ENCODE measurements around the gene SLC12A7.
"Not testable (repeated sequence)": the region's sequence is repeated elsewhere in the genome, so short reads cannot be mapped to it uniquely, and the experiment has no call there.

The SLC12A7 gene

GRCh38 chr5:1088031-1088430 lies 23.8 kb downstream of the SLC12A7 start:
- Histone ChIP-seq H3K4me3 (ENCODE audit: low read depth, low read length) (no peak overlapping the region), H3K36me3 (no peaks in the 10 kb centered on the region; the same call in 1 of the 2 replicates), H3K4me1 (no peaks in the 10 kb centered on the region), H3K9me3 (no peaks in the 10 kb centered on the region), H3K27me3 (no peaks in the 10 kb centered on the region)
- DNase-seq: no peak
- no peak for TF ChIP-seq CTCF (IDR thresholded peaks at IDR 0.05; ENCODE audit: low read depth, low read length)

- DNase-seq: no peak
- TF ChIP-seq CTCF (IDR thresholded peaks at IDR 0.05; ENCODE audit: low read depth, low read length): no peak
- Histone ChIP-seq H3K27me3 (no peaks in the 10 kb centered on the region), H3K9me3 (no peaks in the 10 kb centered on the region), H3K4me1 (no peaks in the 10 kb centered on the region), H3K4me3 (ENCODE audit: low read depth, low read length) (no peak overlapping the region), H3K36me3 (no peaks in the 10 kb centered on the region; the same call in 1 of the 2 replicates)
These were observed 24.4 kb downstream of the SLC12A7 start for GRCh38 chr5:1087428-1087827.

- no peak overlapping the region for H3K4me3 ChIP-seq (ENCODE audit: low read depth, low read length)
- TF ChIP-seq CTCF (IDR thresholded peaks at IDR 0.05; ENCODE audit: low read depth, low read length): no peak
- DNase-seq: no peak
- no peaks in the 10 kb centered on the region; the same call in 1 of the 2 replicates for H3K36me3 ChIP-seq
- no peaks in the 10 kb centered on the region for H3K4me1 ChIP-seq
- no peaks in the 10 kb centered on the region for H3K9me3 ChIP-seq
- no peaks in the 10 kb centered on the region for H3K27me3 ChIP-seq
These were observed 25.0 kb downstream of the SLC12A7 start for GRCh38 chr5:1086871-1087270.

GRCh38 chr5:1086137-1086536 lies 25.7 kb downstream of the SLC12A7 start:
- H3K27me3 ChIP-seq: no peaks in the 10 kb centered on the region
- H3K36me3 ChIP-seq: no peaks in the 10 kb centered on the region; the same call in 1 of the 2 replicates

GRCh38 chr5:1085391-1085790 lies 26.5 kb downstream of the SLC12A7 start:
- DNase-seq: no peak
- Histone ChIP-seq H3K27me3 (no peaks in the 10 kb centered on the region), H3K36me3 (no peaks in the 10 kb centered on the region; the same call in 1 of the 2 replicates), H3K9me3 (no peaks in the 10 kb centered on the region), H3K4me1 (no peaks in the 10 kb centered on the region; the same call in 1 of the 2 replicates), H3K4me3 (ENCODE audit: low read depth, low read length) (no peak overlapping the region)
- TF ChIP-seq CTCF (IDR thresholded peaks at IDR 0.05; ENCODE audit: low read depth, low read length): no peak

More at GRCh38 chr5:1086137-1086536, 25.7 kb downstream of the SLC12A7 start:
- Histone ChIP-seq H3K4me3 (ENCODE audit: low read depth, low read length) (no peak overlapping the region), H3K4me1 (no peaks in the 10 kb centered on the region), H3K9me3 (no peaks in the 10 kb centered on the region)
- DNase-seq: no peak
- no peak for TF ChIP-seq CTCF (IDR thresholded peaks at IDR 0.05; ENCODE audit: low read depth, low read length)

GRCh38 chr5:1083823-1084605 lies 27.8 kb downstream of the SLC12A7 start:
- Histone ChIP-seq H3K9me3 (no peaks in the 10 kb centered on the region), H3K4me3 (ENCODE audit: low read depth, low read length) (no peak overlapping the region), H3K4me1 (no peaks in the 10 kb centered on the region; the same call in 1 of the 2 replicates), H3K36me3 (no peaks in the 10 kb centered on the region; the same call in 1 of the 2 replicates), H3K27me3 (no peaks in the 10 kb centered on the region)
- no peak for DNase-seq
- TF ChIP-seq CTCF (IDR thresholded peaks at IDR 0.05; ENCODE audit: low read depth, low read length): no peak

GRCh38 chr5:1083026-1083425 lies 28.8 kb downstream of the SLC12A7 start:
- not testable (repeated sequence) for H3K36me3 ChIP-seq; H3K4me1 ChIP-seq; H3K9me3 ChIP-seq; DNase-seq; H3K4me3 ChIP-seq (ENCODE audit: low read depth, low read length); H3K27me3 ChIP-seq

Measured in BE2C (cell line).